HG03108 (cell line): ENCODE data around the gene ZNF610.

Source experiments
- ATAC-seq: cut with Tn5 transposase; IDR thresholded peaks from one replicate; pipeline ENCODE4 v1.9.1; 2021; ENCODE audit warnings: moderate library complexity; ENCODE audit not compliant: unreplicated experiment

Gene ZNF610

DNA sequence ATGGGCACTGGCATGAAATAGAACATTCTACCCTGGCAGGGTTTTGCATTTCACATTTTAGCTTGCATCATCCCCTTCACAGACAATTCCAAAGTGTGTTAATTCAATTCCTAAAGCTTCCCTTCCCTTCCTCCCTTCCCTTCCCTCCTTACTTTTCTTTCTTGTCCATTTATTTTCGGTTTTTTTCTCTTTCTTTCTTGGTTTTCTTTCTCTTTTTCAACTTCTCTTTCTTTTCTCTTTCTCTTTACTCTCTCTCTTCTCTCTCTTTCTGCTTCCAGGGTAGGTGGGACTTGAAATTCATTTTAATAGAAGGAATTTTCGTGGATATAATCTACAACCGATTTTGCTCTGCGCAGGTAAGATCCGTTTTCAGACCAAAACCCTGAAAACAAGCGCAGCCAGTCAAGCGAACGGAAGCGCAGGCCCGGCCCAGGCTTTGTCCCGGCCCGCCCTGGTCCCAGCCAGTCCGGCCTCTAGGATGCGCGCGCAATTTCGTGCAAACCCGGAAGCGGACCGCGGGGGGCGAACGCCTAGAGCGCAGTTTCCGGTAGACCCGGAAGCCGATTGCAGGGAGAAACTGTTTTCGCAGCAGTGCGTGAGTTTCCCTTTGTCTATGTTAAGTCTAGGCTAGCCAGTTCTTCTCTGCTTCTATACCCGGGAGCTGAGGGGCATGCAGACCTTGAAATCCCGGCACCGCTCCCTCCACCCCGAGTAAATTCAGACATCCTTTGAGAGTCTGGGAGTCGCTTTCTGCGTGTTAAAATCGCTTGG lies 61.5 kb downstream of the ZNF610 start, which contains the start of gene ZNF528:
ZNF528 (plus strand) TSS at position 540 of the 771 bp plus-strand sequence. CDS start 4,165 bp downstream, outside the sequence.
- peak; percentile 64 for ATAC-seq

DNA sequence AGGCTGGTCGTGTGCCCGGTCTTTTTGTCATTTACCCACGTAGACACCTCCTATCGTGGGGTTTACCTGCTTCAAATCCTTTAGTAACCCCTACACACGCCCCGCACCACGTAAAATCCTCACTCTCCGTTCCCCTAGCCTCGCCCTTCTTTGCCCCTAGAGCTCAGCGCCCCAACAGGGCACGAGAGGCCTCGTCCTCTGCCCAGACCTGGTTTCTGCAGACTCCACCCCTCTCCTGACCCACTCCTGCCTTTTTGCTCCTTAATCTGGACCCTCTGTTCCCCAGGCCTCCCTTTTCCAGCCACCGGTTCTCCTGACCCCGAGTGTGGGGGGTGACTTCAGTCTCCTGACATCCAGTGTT lies 62.0 kb downstream of the ZNF610 start:
- ATAC-seq, result no peak

DNA sequence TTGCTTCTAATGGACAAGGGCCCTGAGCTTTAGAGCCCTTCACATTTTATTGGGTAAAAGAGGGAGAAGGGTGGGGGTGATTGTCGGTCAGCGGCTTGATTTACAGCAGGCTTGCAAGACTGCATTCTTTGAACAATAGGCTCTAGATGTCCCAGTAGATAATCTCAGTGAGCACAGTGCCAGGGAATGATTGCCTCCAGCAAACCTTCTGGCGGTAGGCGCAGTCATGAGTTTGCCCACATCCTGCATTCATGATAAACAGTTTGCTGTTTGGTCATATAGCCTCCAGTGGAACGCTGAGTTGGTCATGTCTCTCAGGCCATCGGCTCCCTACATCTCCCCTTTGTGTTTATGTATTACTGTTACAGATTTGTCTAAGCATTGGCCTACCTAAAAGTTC lies 74.2 kb downstream of the ZNF610 start:
- ATAC-seq, result no peak

DNA sequence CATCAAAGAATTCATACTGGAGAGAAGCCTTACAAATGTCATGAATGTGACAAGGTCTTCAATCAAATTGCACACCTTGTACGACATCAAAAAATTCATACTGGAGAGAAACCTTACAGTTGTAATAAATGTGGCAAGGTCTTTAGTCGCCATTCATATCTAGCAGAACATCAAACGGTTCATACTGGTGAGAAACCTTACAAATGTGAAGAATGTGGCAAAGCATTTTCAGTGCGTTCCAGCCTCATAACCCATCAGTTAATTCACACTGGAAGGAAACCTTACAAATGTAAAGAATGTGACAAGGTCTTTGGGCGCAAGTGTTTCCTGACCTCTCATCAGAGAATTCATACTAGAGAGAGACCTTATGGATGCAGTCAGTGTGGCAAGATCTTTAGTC lies 79.7 kb downstream of the ZNF610 start:
- no peak for ATAC-seq
